H1 (cell line): Measurements from ENCODE around the gene PTPRG. TPM values are rescaled to one million over a fixed set of nuclear protein-coding genes. Genes with fewer than 3 reads are reported as not detected.

ENCODE experiments used
- CTCF ChIA-PET: fragments of 300-600 bp; sonication (Branson Sonifier 250); formaldehyde crosslinking; loops from one replicate; lab custom pipeline; 2021; ENCODE audit not compliant: partially characterized antibody; lab: Charles Lee
- POLR2A ChIA-PET: fragments of 300-600 bp; sonication (Branson Sonifier 250); formaldehyde crosslinking; loops from one replicate; lab custom pipeline; 2021; ENCODE audit warnings: inconsistent platforms; ENCODE audit not compliant: partially characterized antibody; lab: Charles Lee
- DNase-seq, 2 experiments: peaks; one replicate each; pipeline versions ENCODE4 v3.0.0 to v3.0.0-alpha.2; 2010 to 2022; ENCODE audit warnings: low spot score in 2 of 2, low read depth in 1 of 2, mixed read lengths in 1 of 2
- FAIRE-seq: peaks from 2 replicates; lab custom pipeline; 2011; peaks lifted over from hg19 to GRCh38; lab: Jason Lieb, UNC
- H2AFZ ChIP-seq: 2 replicates; pipeline ENCODE4 v1.8.1; 2012; ENCODE audit warnings: low read length, inconsistent platforms
- H2AK5ac ChIP-seq: 2 replicates; pipeline ENCODE4 v1.6.1; 2013; ENCODE audit warnings: low read depth, low read length
- H2BK120ac ChIP-seq: replicated peaks from 2 replicates; pipeline ENCODE3; 2013; ENCODE audit warnings: low read depth, low read length, inconsistent platforms
- H2BK12ac ChIP-seq: 2 replicates; pipeline ENCODE4 v1.6.1; 2013; ENCODE audit warnings: low read depth, low read length
- H2BK15ac ChIP-seq: 2 replicates; pipeline ENCODE4 v1.6.1; 2013; ENCODE audit warnings: low read length
- H2BK20ac ChIP-seq: 2 replicates; pipeline ENCODE4 v1.6.1; 2013; ENCODE audit warnings: low read length
- H2BK5ac ChIP-seq: 2 replicates; pipeline ENCODE4 v1.6.1; 2013; ENCODE audit warnings: low read depth, low read length
- H3K14ac ChIP-seq: 2 replicates; pipeline ENCODE4 v1.6.1; 2013; ENCODE audit warnings: inconsistent platforms; ENCODE audit not compliant: insufficient read length
- H3K18ac ChIP-seq: 2 replicates; pipeline ENCODE4 v1.6.1; 2013; ENCODE audit warnings: low read length; ENCODE audit errors: extremely low read depth
- H3K23ac ChIP-seq: 2 replicates; pipeline ENCODE4 v1.6.1; 2013; ENCODE audit warnings: inconsistent platforms; ENCODE audit not compliant: insufficient read length
- H3K23me2 ChIP-seq: 2 replicates; pipeline ENCODE4 v1.6.1; 2013; ENCODE audit warnings: low read depth, low read length
- H3K27ac ChIP-seq: 2 replicates; pipeline ENCODE4 v1.6.1; 2011; ENCODE audit warnings: low read depth, low read length, inconsistent platforms
- H3K27me3 ChIP-seq, 4 experiments: replicated peaks in 1 of 4; 1 replicate in 1 of 4; 2 replicates in 3 of 4; pipeline versions ENCODE4 v1.6.1 to v1.8.1; 2011 to 2013; ENCODE audit warnings: low read length in 3 of 4, mild to moderate bottlenecking in 3 of 4, inconsistent platforms in 2 of 4, mixed read lengths in 2 of 4, moderate library complexity in 1 of 4; ENCODE audit not compliant: control insufficient read depth in 3 of 4, insufficient read depth in 3 of 4; ENCODE audit errors: extremely low read depth in 1 of 4
- H3K36me3 ChIP-seq, 4 experiments: 2 replicates each; pipeline versions ENCODE4 v1.6.1 to v1.8.1; 2011 to 2013; ENCODE audit warnings: mild to moderate bottlenecking in 4 of 4, low read length in 3 of 4, moderate library complexity in 2 of 4, control low read depth in 1 of 4, inconsistent platforms in 1 of 4; ENCODE audit not compliant: insufficient read depth in 4 of 4, control insufficient read depth in 2 of 4
- H3K4ac ChIP-seq: replicated peaks from 2 replicates; pipeline ENCODE3; 2013; ENCODE audit warnings: low read length, low read depth, mixed read lengths, inconsistent platforms; ENCODE audit not compliant: insufficient read length
- H3K4me1 ChIP-seq, 4 experiments: replicated peaks in 1 of 4; 1 replicate in 1 of 4; 2 replicates in 3 of 4; pipeline versions ENCODE4 v1.6.1 to v1.8.1; 2011 to 2013; ENCODE audit warnings: low read length in 3 of 4, inconsistent platforms in 2 of 4, mixed read lengths in 1 of 4; ENCODE audit not compliant: insufficient read depth in 4 of 4, control insufficient read depth in 3 of 4
- H3K4me2 ChIP-seq, 2 experiments: 2 replicates each; pipeline versions ENCODE4 v1.6.1 to v1.8.1; 2011 to 2013; ENCODE audit warnings: low read depth in 2 of 2, low read length in 2 of 2, control low read depth in 1 of 2, inconsistent platforms in 1 of 2, mild to moderate bottlenecking in 1 of 2; ENCODE audit not compliant: insufficient read depth in 1 of 2
- H3K4me3 ChIP-seq, 4 experiments: fragments of 200-600, 300-600 bp in 1 of 4; sonication (generic), shearing (Covaris generic), sonication (Bioruptor Twin) in 1 of 4; 2 replicates each; pipeline versions ENCODE4 v1.5.1 to v1.8.1; 2011 to 2016; ENCODE audit warnings: low read length in 4 of 4, low read depth in 3 of 4, control low read depth in 2 of 4, inconsistent platforms in 2 of 4, mild to moderate bottlenecking in 2 of 4, mixed read lengths in 1 of 4, moderate library complexity in 1 of 4; ENCODE audit not compliant: insufficient read depth in 2 of 4; ENCODE audit errors: extremely low read depth in 1 of 4
- H3K56ac ChIP-seq: replicated peaks from 2 replicates; pipeline ENCODE3; 2013; ENCODE audit warnings: low read depth, mild to moderate bottlenecking, mixed read lengths, low read length, inconsistent platforms; ENCODE audit not compliant: insufficient read length
- H3K79me1 ChIP-seq: 2 replicates; pipeline ENCODE4 v1.6.1; 2013; ENCODE audit warnings: low read depth, low read length, control low read depth
- H3K79me2 ChIP-seq, 2 experiments: 2 replicates each; pipeline versions ENCODE4 v1.6.1 to v1.8.1; 2012 to 2013; ENCODE audit warnings: low read length in 2 of 2, mild to moderate bottlenecking in 2 of 2, inconsistent platforms in 1 of 2; ENCODE audit not compliant: insufficient read depth in 2 of 2, control insufficient read depth in 1 of 2
- H3K9ac ChIP-seq, 4 experiments: replicated peaks in 1 of 4; 1 replicate in 1 of 4; 2 replicates in 3 of 4; pipeline versions ENCODE4 v1.6.1 to v1.8.1; 2011 to 2013; ENCODE audit warnings: low read depth in 3 of 4, low read length in 3 of 4, control low read depth in 2 of 4, mild to moderate bottlenecking in 2 of 4, moderate library complexity in 2 of 4, inconsistent platforms in 1 of 4; ENCODE audit errors: extremely low read depth in 1 of 4
- H3K9me3 ChIP-seq, 2 experiments: 2 replicates each; pipeline versions ENCODE4 v1.6.1 to v1.8.1; 2012 to 2013; ENCODE audit warnings: mild to moderate bottlenecking in 2 of 2, moderate library complexity in 2 of 2, control low read depth in 1 of 2, inconsistent platforms in 1 of 2, low read depth in 1 of 2, low read length in 1 of 2, mixed read lengths in 1 of 2; ENCODE audit not compliant: insufficient read depth in 2 of 2
- H4K20me1 ChIP-seq, 2 experiments: replicated peaks in 1 of 2; 2 replicates each; pipeline versions ENCODE3 to v1.8.1; 2011 to 2013; ENCODE audit warnings: inconsistent platforms in 2 of 2, low read length in 2 of 2, mild to moderate bottlenecking in 1 of 2; ENCODE audit not compliant: insufficient read depth in 2 of 2, control insufficient read depth in 1 of 2
- H4K5ac ChIP-seq: 2 replicates; pipeline ENCODE4 v1.6.1; 2013; ENCODE audit warnings: low read length, low read depth, mixed read lengths, inconsistent platforms; ENCODE audit not compliant: insufficient read length
- H4K8ac ChIP-seq: 2 replicates; pipeline ENCODE4 v1.8.0; 2013; ENCODE audit warnings: mild to moderate bottlenecking, moderate library complexity, low read length, inconsistent platforms; ENCODE audit not compliant: insufficient read depth; ENCODE audit errors: extremely low read depth
- H4K91ac ChIP-seq: replicated peaks from 2 replicates; pipeline ENCODE3; 2013; ENCODE audit warnings: low read length, mixed read lengths, inconsistent platforms; ENCODE audit not compliant: insufficient read length
- ASH2L ChIP-seq: fragments of 200-600, 300-600 bp; sonication (generic); IDR thresholded peaks from one replicate; pipeline ENCODE4 v1.7.1; 2017; ENCODE audit warnings: low read length
- BACH1 ChIP-seq: IDR thresholded peaks from 2 replicates; pipeline ENCODE4 v1.6.1; 2012; ENCODE audit warnings: low read length, improper control_type of control experiment
- EP300 ChIP-seq, 2 experiments: IDR thresholded peaks; 1 replicate in 1 of 2; 2 replicates in 1 of 2; pipeline ENCODE4 v1.6.1; 2011 to 2012; ENCODE audit warnings: low read depth in 2 of 2, low read length in 2 of 2, mild to moderate bottlenecking in 2 of 2, borderline replicate concordance in 1 of 2, inconsistent platforms in 1 of 2, moderate library complexity in 1 of 2
- KDM5A ChIP-seq: fragments of 200-600 bp; IDR thresholded peaks from 2 replicates; pipeline ENCODE4 v1.7.1; 2012; ENCODE audit warnings: mild to moderate bottlenecking, low read length, inconsistent platforms, mixed read lengths
- MAX ChIP-seq: IDR thresholded peaks from 2 replicates; pipeline ENCODE4 v1.6.1; 2012; ENCODE audit warnings: inconsistent platforms
- NANOG ChIP-seq: IDR thresholded peaks from 2 replicates; pipeline ENCODE4 v1.6.1; 2011; ENCODE audit warnings: low read length, low read depth, mild to moderate bottlenecking, inconsistent platforms; ENCODE audit not compliant: insufficient read depth, poor library complexity, severe bottlenecking
- NRF1 ChIP-seq: IDR thresholded peaks from 2 replicates; pipeline ENCODE4 v1.6.1; 2011; ENCODE audit warnings: mild to moderate bottlenecking, low read depth, low read length, improper control_type of control experiment
- PHF8 ChIP-seq: fragments of 200-600 bp; sonication (generic); conservative IDR thresholded peaks from 2 replicates; pipeline ENCODE4 v1.7.1; 2012; ENCODE audit warnings: low read depth, mild to moderate bottlenecking, inconsistent platforms, low read length, moderate library complexity
- RXRA ChIP-seq: IDR thresholded peaks from 2 replicates; pipeline ENCODE4 v1.6.1; 2011; ENCODE audit warnings: low read depth, mild to moderate bottlenecking, low read length, moderate library complexity; ENCODE audit not compliant: insufficient read depth
- SIX5 ChIP-seq: IDR thresholded peaks from 2 replicates; pipeline ENCODE4 v1.6.1; 2011; ENCODE audit warnings: mild to moderate bottlenecking, low read depth, low read length
- SP1 ChIP-seq: IDR thresholded peaks from 2 replicates; pipeline ENCODE4 v1.6.1; 2011; ENCODE audit warnings: low read depth, low read length
- SRF ChIP-seq: IDR thresholded peaks from 2 replicates; pipeline ENCODE4 v1.6.1; 2011; ENCODE audit warnings: mild to moderate bottlenecking, low read depth, low read length, moderate library complexity
- TBP ChIP-seq: IDR thresholded peaks from 2 replicates; pipeline ENCODE4 v1.6.1; 2011; ENCODE audit warnings: low read depth, low read length, improper control_type of control experiment
- TCF12 ChIP-seq: IDR thresholded peaks from 2 replicates; pipeline ENCODE4 v1.6.1; 2011; ENCODE audit warnings: low read depth, mild to moderate bottlenecking, low read length
- TEAD4 ChIP-seq: IDR thresholded peaks from 2 replicates; pipeline ENCODE4 v1.6.1; 2012; ENCODE audit warnings: low read depth, low read length, inconsistent platforms, mixed read lengths
- WGBS, 2 experiments: shearing (Covaris generic) in 1 of 2; methylation state at CpG; one replicate each; pipeline versions ENCODE4 v1.1.6 to v1.1.7; 2013 to 2015; ENCODE audit warnings: low lambda C conversion rate in 2 of 2, mixed read lengths in 2 of 2, inconsistent platforms in 1 of 2, low coverage in 1 of 2, missing lambda C conversion rate in 1 of 2; ENCODE audit not compliant: insufficient replicate concordance in 2 of 2, insufficient coverage in 1 of 2, insufficient read length in 1 of 2; ENCODE audit errors: extremely low coverage in 1 of 2, missing lambda C conversion rate in 1 of 2; 5-methylcytosine and 5-hydroxymethylcytosine counted together
- polyA plus RNA-seq, 7 experiments: library from polyadenylated mRNA; depleted of rRNA in 3 of 7; stranded (reverse) in 5 of 7; unstranded in 2 of 7; fragments of >200 nt in 5 of 7; fragments of 200-250 nt in 2 of 7; gene quantifications; 1 replicate in 5 of 7; 2 replicates in 1 of 7; 4 replicates in 1 of 7; pipeline versions ENCODE4 v1.2.1 to v1.2.3, GENCODE V29; 2011 to 2013; ENCODE audit warnings: missing spikeins in 2 of 7, mixed read lengths in 2 of 7
- total RNA-seq: library from RNA; stranded (reverse); fragmentation: NEBNext Ultra II Directional; extraction: Animal tissue kit (Norgen Biotek cat#: 25700); gene quantifications from 2 replicates; pipeline ENCODE4 v1.2.1, GENCODE V29; 2021

Gene PTPRG
- total and polyA plus RNA-seq, 2 of the 8 experiments (the other 6 are each of a cell fraction or from before 2014, with no cell fraction given), result 23.3 to 96.2 TPM

- Histone ChIP-seq H3K79me1 (no peaks in the 10 kb centered on the region; the same call in 1 of the 2 replicates), H3K14ac (no peak overlapping the region), H2AFZ (no peak overlapping the region), H3K79me2 (peaks cover 0 to 11% of the 10 kb centered on the region in 2 experiments; a peak in 1 of 4 replicates), H3K9me3 (no peaks in the 10 kb centered on the region), H3K18ac (no peak overlapping the region), H3K23ac (no peak overlapping the region), H2AK5ac (no peak overlapping the region), H3K27me3 (no peaks in the 10 kb centered on the region), H3K4me3 (no peak overlapping the region), H3K23me2 (no peaks in the 10 kb centered on the region), H2BK12ac (no peak overlapping the region), H4K20me1 (peaks cover 0 to 2% of the 10 kb centered on the region in 2 experiments), H4K5ac (no peak overlapping the region), H3K9ac (no peak overlapping the region), H2BK20ac (no peak overlapping the region), H4K8ac (no peak overlapping the region), H3K4ac (no peak overlapping the region), H2BK5ac (no peak overlapping the region), H3K4me2 (no peak overlapping the region), H3K4me1 (peaks cover 0 to 6% (median 1%) of the 10 kb centered on the region in 4 experiments; a peak in 3 of 7 replicates), H2BK120ac (no peak overlapping the region), H4K91ac (no peak overlapping the region), H3K27ac (no peak overlapping the region), H3K36me3 (no peaks in the 10 kb centered on the region), H3K56ac (no peak overlapping the region), H2BK15ac (no peak overlapping the region)
- DNase-seq, result no peak
- FAIRE-seq, result no peak
- CTCF ChIA-PET, result no interaction called here
- POLR2A ChIA-PET, result no interaction called here
- WGBS, 2 experiments, result 92% methylated on average over 5 of the region's 5 CpGs; no CpG with 5 or more reads in 1 of the 2 experiments
- TF ChIP-seq PHF8, result no peak
- no peak for TF ChIP-seq MAX
- no peak for TF ChIP-seq SRF
- TF ChIP-seq TEAD4, result no peak
- TF ChIP-seq ASH2L, result no peak
- no peak for TF ChIP-seq EP300 (IDR thresholded peaks at IDR 0.05; ENCODE audit: borderline replicate concordance in 1 of 2, low read depth in 2 of 2, low read length in 2 of 2)
- no peak for TF ChIP-seq NRF1
- no peak for TF ChIP-seq SP1
- TF ChIP-seq BACH1, result no peak
- no peak for TF ChIP-seq KDM5A
- no peak for TF ChIP-seq TBP
- TF ChIP-seq SIX5, result no peak
- TF ChIP-seq NANOG, result no peak
- TF ChIP-seq TCF12, result no peak
- TF ChIP-seq RXRA, result no peak
These were observed 466.9 kb downstream of the PTPRG start for GRCh38 chr3:62028236-62028635.
